Measurements from ENCODE around the gene AMBRA1. TPM values are rescaled to one million over a fixed set of nuclear protein-coding genes. Genes with fewer than 3 reads are reported as not detected.
A peak's percentile ranks its signal among the peaks of the same experiment; 100 is the strongest.

The AMBRA1 gene
- total RNA-seq, 6 donors from 2014 or later, result 22.9 to 55.7 (median 33.2) TPM

- 95% methylated on average over 1 of the region's 1 CpG for WGBS, 2 donors
- DNase-seq, result no peak
- ATAC-seq (ENCODE audit: low FRiP score in 2 of 2), result no peak
- Histone ChIP-seq H3K27ac (no peak overlapping the region), H3K27me3 (no peaks in the 10 kb centered on the region), H3K4me3 (no peak overlapping the region), H3K9me3 (no peaks in the 10 kb centered on the region), H3K36me3 (no peaks in the 10 kb centered on the region), H3K4me1 (peaks cover 0 to 6% (median 2%) of the 10 kb centered on the region in 4 donors)
- TF ChIP-seq POLR2A (IDR thresholded peaks at IDR 0.05) (no peak), POLR2AphosphoS5 (IDR thresholded peaks at IDR 0.05) (no peak), CTCF (IDR thresholded peaks at IDR 0.05) (no peak), EP300 (IDR thresholded peaks at IDR 0.05) (no peak)
Observed at GRCh38 chr11:46577058-46577457, 16.8 kb downstream of the AMBRA1 start.

- H3K4me1 ChIP-seq, result peaks cover 0 to 13% (median 6%) of the 10 kb centered on the region in 4 donors
- H3K27ac ChIP-seq, result no peak overlapping the region
- no peaks in the 10 kb centered on the region for H3K36me3 ChIP-seq
- ATAC-seq (ENCODE audit: low FRiP score in 2 of 2) (no peak), DNase-seq (no peak)
- H3K27me3 ChIP-seq, result no peaks in the 10 kb centered on the region
- TF ChIP-seq POLR2AphosphoS5 (IDR thresholded peaks at IDR 0.05), result no peak
- no peak for TF ChIP-seq POLR2A (IDR thresholded peaks at IDR 0.05)
- no peak for TF ChIP-seq CTCF (IDR thresholded peaks at IDR 0.05)
- TF ChIP-seq EP300 (IDR thresholded peaks at IDR 0.05), result no peak
- no peaks in the 10 kb centered on the region for H3K9me3 ChIP-seq
- 14 to 29% methylated on average over 1 of the region's 1 CpG for WGBS, 2 donors
- no peak overlapping the region for H3K4me3 ChIP-seq
Observed at GRCh38 chr11:46574656-46575055, 19.2 kb downstream of the AMBRA1 start.

GRCh38 chr11:46570790-46571398 is 22.9 kb downstream of the AMBRA1 start:
- 71 to 73% methylated on average over 2 of the region's 2 CpGs for WGBS, 2 donors
- H3K9me3 ChIP-seq, result no peaks in the 10 kb centered on the region
- DNase-seq (no peak), ATAC-seq (ENCODE audit: low FRiP score in 2 of 2) (no peak)
- no peaks in the 10 kb centered on the region for H3K27me3 ChIP-seq
- H3K27ac ChIP-seq, result no peak overlapping the region
- no peak for TF ChIP-seq EP300 (IDR thresholded peaks at IDR 0.05)
- TF ChIP-seq POLR2A (IDR thresholded peaks at IDR 0.05), result no peak
- TF ChIP-seq POLR2AphosphoS5 (IDR thresholded peaks at IDR 0.05), result no peak
- TF ChIP-seq CTCF (IDR thresholded peaks at IDR 0.05), result no peak
- no peaks in the 10 kb centered on the region for H3K36me3 ChIP-seq
- H3K4me3 ChIP-seq, result no peak overlapping the region
- peaks cover 0 to 13% (median 6%) of the 10 kb centered on the region in 4 donors for H3K4me1 ChIP-seq

GRCh38 chr11:46565232-46565840 is 28.5 kb downstream of the AMBRA1 start:
- Histone ChIP-seq H3K27ac (no peak overlapping the region), H3K4me3 (no peak overlapping the region), H3K36me3 (no peaks in the 10 kb centered on the region), H3K4me1 (peaks cover 9 to 22% (median 13%) of the 10 kb centered on the region in 4 donors), H3K27me3 (no peaks in the 10 kb centered on the region), H3K9me3 (no peaks in the 10 kb centered on the region)
- ATAC-seq (ENCODE audit: low FRiP score in 2 of 2), result no peak
- peak in 1 of 2 donors; percentile 51 for DNase-seq
- TF ChIP-seq POLR2AphosphoS5 (IDR thresholded peaks at IDR 0.05) (no peak), EP300 (IDR thresholded peaks at IDR 0.05) (no peak), POLR2A (IDR thresholded peaks at IDR 0.05) (no peak), CTCF (IDR thresholded peaks at IDR 0.05) (no peak)
- 62 to 66% methylated on average over 7 of the region's 7 CpGs for WGBS, 2 donors

GRCh38 chr11:46564459-46564858 is 29.4 kb downstream of the AMBRA1 start:
- Histone ChIP-seq H3K27ac (no peak overlapping the region), H3K9me3 (no peaks in the 10 kb centered on the region), H3K27me3 (no peaks in the 10 kb centered on the region), H3K4me1 (peaks cover 16 to 30% (median 21%) of the 10 kb centered on the region in 4 donors), H3K4me3 (no peak overlapping the region), H3K36me3 (no peaks in the 10 kb centered on the region)
- WGBS, 2 donors, result 91 to 92% methylated on average over 1 of the region's 1 CpG
- DNase-seq, result no peak
- ATAC-seq (ENCODE audit: low FRiP score in 2 of 2), result no peak
- no peak for TF ChIP-seq POLR2AphosphoS5 (IDR thresholded peaks at IDR 0.05)
- no peak for TF ChIP-seq CTCF (IDR thresholded peaks at IDR 0.05)
- TF ChIP-seq EP300 (IDR thresholded peaks at IDR 0.05), result no peak
- no peak for TF ChIP-seq POLR2A (IDR thresholded peaks at IDR 0.05)

All from upper lobe of left lung (tissue), 6 donors.